ENCODE results near the gene TULP3.
"Not testable (repeated sequence)": the region's sequence is repeated elsewhere in the genome, so short reads cannot be mapped to it uniquely, and the experiment has no call there.

TULP3 gene

GRCh38 chr12:2860170-2860569 is 30.5 kb upstream of the TULP3 start:
- no peak for DNase-seq (ENCODE audit: low spot score)
- TF ChIP-seq CTCF (IDR thresholded peaks at IDR 0.05) = no peak
- H3K27ac ChIP-seq = no peak overlapping the region
- no peak overlapping the region for H3K4me3 ChIP-seq

- H3K27ac ChIP-seq = no peak overlapping the region
- no peak for TF ChIP-seq CTCF (IDR thresholded peaks at IDR 0.05)
- no peak for DNase-seq (ENCODE audit: low spot score)
- H3K4me3 ChIP-seq = no peak overlapping the region
Observed at GRCh38 chr12:2862876-2863275, 27.8 kb upstream of the TULP3 start.

GRCh38 chr12:2863402-2863801 is 27.3 kb upstream of the TULP3 start:
- not testable (repeated sequence) for DNase-seq (ENCODE audit: low spot score); H3K4me3 ChIP-seq; H3K27ac ChIP-seq

GRCh38 chr12:2864198-2864597 is 26.5 kb upstream of the TULP3 start:
- Histone ChIP-seq H3K4me3 (no peak overlapping the region), H3K27ac (no peak overlapping the region)
- DNase-seq (ENCODE audit: low spot score) = no peak
- no peak for TF ChIP-seq CTCF (IDR thresholded peaks at IDR 0.05)

GRCh38 chr12:2868986-2869632 is 21.6 kb upstream of the TULP3 start:
- not testable (repeated sequence) for DNase-seq (ENCODE audit: low spot score); H3K27ac ChIP-seq; H3K4me3 ChIP-seq

- peak overlapping the region; percentile 84 for H3K4me3 ChIP-seq
- no peak for TF ChIP-seq CTCF (IDR thresholded peaks at IDR 0.05)
- H3K27ac ChIP-seq = peak overlapping the region in 1 of 2 donors; percentile 92
- no peak for DNase-seq (ENCODE audit: low spot score)
Observed at GRCh38 chr12:2876431-2877046, 14.2 kb upstream of the TULP3 start.

GRCh38 chr12:2877047-2877952 is 13.4 kb upstream of the TULP3 start, which contains the start of the genes FOXM1 and RHNO1:
Gene FOXM1, minus strand, starts transcription at chr12:2877174. Its CDS starts 2,696 bp downstream, at chr12:2874478.
Gene RHNO1, plus strand, starts transcription at chr12:2877223. Its CDS starts 8,144 bp downstream, at chr12:2885367.
- H3K4me3 ChIP-seq = peak within 1 kb of the TSS; percentile 84
- TF ChIP-seq CTCF (IDR thresholded peaks at IDR 0.05) = no peak
- peak within 1 kb of the TSS; percentile 90 to 92 for H3K27ac ChIP-seq
- DNase-seq (ENCODE audit: low spot score) = peak; percentile 88

All from coronary artery (tissue), 2 donors.